GM18868 (cell line): Measurements from ENCODE around the gene STOX2.

ENCODE experiments used
- ATAC-seq: cut with Tn5 transposase; IDR thresholded peaks from one replicate; pipeline ENCODE4 v1.9.1; 2021; ENCODE audit warnings: mild to moderate bottlenecking, moderate library complexity; ENCODE audit not compliant: unreplicated experiment

Gene STOX2

DNA sequence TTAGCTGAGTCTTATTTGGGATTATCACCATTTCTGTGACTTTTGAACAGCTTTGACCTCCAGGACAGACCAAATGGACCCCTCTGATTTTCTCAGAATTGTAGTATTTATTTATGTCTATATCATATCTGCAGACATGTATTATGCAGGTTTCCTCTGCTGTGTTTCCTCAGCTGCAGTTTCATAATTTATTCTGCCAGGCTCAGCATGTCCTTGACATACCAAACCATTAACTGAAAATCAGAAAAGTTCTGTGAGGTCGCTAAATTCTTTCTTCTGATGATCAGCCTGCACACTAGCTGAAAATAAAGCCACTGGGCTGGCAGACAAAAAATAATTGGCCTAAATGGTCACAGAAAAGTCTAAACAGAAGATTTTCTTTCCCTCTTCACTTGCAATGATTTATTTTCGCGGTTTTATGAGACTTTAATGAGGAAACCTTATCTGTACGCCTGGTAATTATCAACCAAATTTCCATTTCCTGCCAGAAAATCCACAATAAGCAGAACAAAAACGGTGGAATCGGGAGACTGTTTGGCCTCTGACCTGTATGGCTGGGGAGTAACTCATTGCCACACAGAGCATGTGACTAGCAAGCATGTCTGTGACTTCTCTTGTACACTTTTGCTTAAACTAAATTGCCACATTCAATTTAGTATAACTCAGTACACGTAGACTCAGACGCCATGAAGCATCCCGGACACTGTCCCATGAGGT lies 161.6 kb downstream of the STOX2 start:
- no peak for ATAC-seq

- ATAC-seq = no peak
Measured at GRCh38 chr4:184067931-184068554, 162.9 kb downstream of the STOX2 start.
